ENCODE results near the gene NELFB.

The NELFB gene

GRCh38 chr9:137281345-137282116, 26.4 kb downstream of the NELFB start:
- no peak for DNase-seq

GRCh38 chr9:137286975-137287383, 31.9 kb downstream of the NELFB start:
- peak in 1 of 2 donors; percentile 39 for DNase-seq

- no peak for DNase-seq
These were observed 38.0 kb downstream of the NELFB start for GRCh38 chr9:137293094-137293481.

- no peak for DNase-seq
These were observed 38.5 kb downstream of the NELFB start for GRCh38 chr9:137293482-137294090.

- DNase-seq = peak; percentile 32 to 39
These were observed 39.1 kb downstream of the NELFB start for GRCh38 chr9:137294091-137294680.

- DNase-seq = no peak
These were observed 39.6 kb downstream of the NELFB start for GRCh38 chr9:137294681-137295237.

GRCh38 chr9:137295238-137295811, 40.2 kb downstream of the NELFB start:
- DNase-seq = peak; percentile 27 to 52

GRCh38 chr9:137295849-137296669, 40.9 kb downstream of the NELFB start:
- DNase-seq = no peak

- no peak for DNase-seq
These were observed 41.8 kb downstream of the NELFB start for GRCh38 chr9:137296670-137297664.

- DNase-seq = no peak
These were observed 42.8 kb downstream of the NELFB start for GRCh38 chr9:137297966-137298365.

- DNase-seq = no peak
These were observed 43.5 kb downstream of the NELFB start for GRCh38 chr9:137298401-137299202.

GRCh38 chr9:137299203-137299565, 44.1 kb downstream of the NELFB start:
- no peak for DNase-seq

GRCh38 chr9:137299938-137300337, 44.8 kb downstream of the NELFB start:
- no peak for DNase-seq

- no peak for DNase-seq
These were observed 45.5 kb downstream of the NELFB start for GRCh38 chr9:137300567-137301080.

- DNase-seq = no peak
These were observed 46.2 kb downstream of the NELFB start for GRCh38 chr9:137301081-137301947.

- DNase-seq = peak; percentile 89 to 91
These were observed 47.0 kb downstream of the NELFB start, which contains the start of gene NRARP for GRCh38 chr9:137302118-137302448. NRARP (minus strand) TSS chr9:137302271; CDS start chr9:137301928, 343 bp downstream.

GRCh38 chr9:137302449-137303150, 47.5 kb downstream of the NELFB start:
- DNase-seq = no peak

- no peak for DNase-seq
These were observed 48.2 kb downstream of the NELFB start for GRCh38 chr9:137303151-137303892.
